Type B pancreatic cell (in vitro differentiated cells): Measurements from ENCODE around the gene MERTK. TPM values are rescaled to one million over a fixed set of nuclear protein-coding genes. Genes with fewer than 3 reads are reported as not detected.

ENCODE experiments used
- DNase-seq: peaks from one replicate; pipeline ENCODE4 v3.0.0; 2021; ENCODE audit warnings: mixed read lengths; ENCODE audit not compliant: unreplicated experiment; ENCODE audit errors: extremely low spot score
- H3K27ac Mint-ChIP-seq: 2 replicates; pipeline ENCODE4 v1.8.0; 2021; ENCODE audit warnings: mild to moderate bottlenecking, mixed read lengths
- H3K27me3 Mint-ChIP-seq: 2 replicates; pipeline ENCODE4 v1.8.0; 2021; ENCODE audit warnings: mixed read lengths
- H3K36me3 Mint-ChIP-seq: 2 replicates; pipeline ENCODE4 v1.8.0; 2021; ENCODE audit warnings: mixed read lengths
- H3K4me1 Mint-ChIP-seq: one replicate; pipeline ENCODE4 v1.8.0; 2021; ENCODE audit warnings: mixed read lengths; ENCODE audit not compliant: unreplicated experiment
- H3K4me3 Mint-ChIP-seq: 2 replicates; pipeline ENCODE4 v1.8.0; 2021; ENCODE audit warnings: mild to moderate bottlenecking, mixed read lengths
- H3K9me3 Mint-ChIP-seq: 2 replicates; pipeline ENCODE4 v1.8.0; 2021; ENCODE audit warnings: mixed read lengths
- total RNA-seq: library from RNA; stranded (reverse); gene quantifications from 2 replicates; pipeline ENCODE4 v1.2.1, GENCODE V29; 2021; ENCODE audit warnings: low replicate concordance
- TF ChIP-seq, protein P1 (sequence below): fragments of 200-600 bp; sonication (generic); conservative IDR thresholded peaks from 2 replicates; pipeline ENCODE4 v1.5.0; 2021; ENCODE audit warnings: antibody characterized with exemption, mild to moderate bottlenecking

MERTK gene
- total RNA-seq, 1 donor from 2014 or later, result 25.7 TPM

DNA sequence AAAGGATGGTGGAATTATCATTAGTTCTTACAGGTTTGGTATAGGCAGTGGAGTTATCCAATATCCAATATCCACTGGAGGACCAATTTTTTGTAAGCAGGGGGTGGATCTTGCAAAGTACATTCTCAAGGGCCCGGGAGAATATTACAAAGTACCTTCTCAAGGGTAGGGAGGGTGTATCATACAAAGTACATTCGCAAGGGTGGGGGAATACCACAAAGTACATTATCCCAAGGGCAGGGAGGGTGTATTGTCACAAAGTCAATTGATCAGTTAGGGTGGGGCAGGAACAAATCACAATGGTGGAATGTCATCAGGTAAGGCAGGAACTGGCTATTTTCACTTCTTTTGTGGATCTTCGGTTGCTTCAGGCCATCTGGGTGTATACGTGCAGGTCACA lies 101.4 kb downstream of the MERTK start:
- TF ChIP-seq, protein P1, sequence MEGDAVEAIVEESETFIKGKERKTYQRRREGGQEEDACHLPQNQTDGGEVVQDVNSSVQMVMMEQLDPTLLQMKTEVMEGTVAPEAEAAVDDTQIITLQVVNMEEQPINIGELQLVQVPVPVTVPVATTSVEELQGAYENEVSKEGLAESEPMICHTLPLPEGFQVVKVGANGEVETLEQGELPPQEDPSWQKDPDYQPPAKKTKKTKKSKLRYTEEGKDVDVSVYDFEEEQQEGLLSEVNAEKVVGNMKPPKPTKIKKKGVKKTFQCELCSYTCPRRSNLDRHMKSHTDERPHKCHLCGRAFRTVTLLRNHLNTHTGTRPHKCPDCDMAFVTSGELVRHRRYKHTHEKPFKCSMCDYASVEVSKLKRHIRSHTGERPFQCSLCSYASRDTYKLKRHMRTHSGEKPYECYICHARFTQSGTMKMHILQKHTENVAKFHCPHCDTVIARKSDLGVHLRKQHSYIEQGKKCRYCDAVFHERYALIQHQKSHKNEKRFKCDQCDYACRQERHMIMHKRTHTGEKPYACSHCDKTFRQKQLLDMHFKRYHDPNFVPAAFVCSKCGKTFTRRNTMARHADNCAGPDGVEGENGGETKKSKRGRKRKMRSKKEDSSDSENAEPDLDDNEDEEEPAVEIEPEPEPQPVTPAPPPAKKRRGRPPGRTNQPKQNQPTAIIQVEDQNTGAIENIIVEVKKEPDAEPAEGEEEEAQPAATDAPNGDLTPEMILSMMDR, result no peak
- peaks cover 11% of the 10 kb centered on the region for H3K9me3 Mint-ChIP-seq
- H3K27me3 Mint-ChIP-seq, result no peaks in the 10 kb centered on the region
- DNase-seq, result no peak
- H3K36me3 Mint-ChIP-seq, result peaks cover 48% of the 10 kb centered on the region
- peaks cover 10% of the 10 kb centered on the region for H3K4me1 Mint-ChIP-seq
- peak overlapping the region; percentile 13 for H3K4me3 Mint-ChIP-seq
- H3K27ac Mint-ChIP-seq, result peak overlapping the region; percentile 86

DNA sequence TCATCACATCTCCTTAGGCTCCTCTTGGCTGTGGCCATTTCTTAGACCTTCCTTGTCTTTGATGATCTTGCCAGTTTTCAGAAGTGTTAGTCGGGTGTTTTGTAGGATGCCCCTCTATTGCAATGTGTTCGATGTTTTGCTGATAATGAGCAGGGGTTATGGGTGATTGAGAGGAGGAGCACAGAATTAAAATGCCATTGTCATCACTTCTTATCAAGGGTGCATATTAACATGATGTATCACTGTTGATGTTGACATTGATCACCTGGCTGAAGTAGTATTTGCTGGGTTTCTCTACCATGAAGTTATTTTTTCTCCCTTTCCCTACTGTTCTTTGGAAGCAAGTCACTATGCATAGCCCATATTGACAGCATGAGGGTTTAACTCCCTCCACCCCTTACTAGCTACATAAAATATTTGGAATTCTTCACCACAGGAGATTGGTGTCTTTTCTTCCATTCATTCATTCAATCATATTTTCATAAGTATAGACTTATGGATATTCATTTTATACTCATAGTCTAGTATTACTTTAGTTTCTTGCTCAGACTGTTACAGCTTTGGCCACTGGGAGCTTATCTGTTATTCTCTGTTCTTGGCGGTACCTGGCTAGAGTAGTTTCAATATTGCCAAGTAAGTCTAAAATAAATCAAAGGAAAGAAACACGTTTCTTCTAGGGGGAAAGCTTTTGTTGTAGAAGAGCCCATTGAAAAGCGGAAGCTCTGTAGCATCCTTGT lies 102.2 kb downstream of the MERTK start:
- Mint-ChIP-seq H3K4me1 (peaks cover 10% of the 10 kb centered on the region), H3K27ac (peak overlapping the region; percentile 86), H3K27me3 (no peaks in the 10 kb centered on the region), H3K4me3 (peak overlapping the region; percentile 3), H3K9me3 (peaks cover 11% of the 10 kb centered on the region), H3K36me3 (peaks cover 50% of the 10 kb centered on the region)
- TF ChIP-seq, protein P1, result no peak
- no peak for DNase-seq

DNA sequence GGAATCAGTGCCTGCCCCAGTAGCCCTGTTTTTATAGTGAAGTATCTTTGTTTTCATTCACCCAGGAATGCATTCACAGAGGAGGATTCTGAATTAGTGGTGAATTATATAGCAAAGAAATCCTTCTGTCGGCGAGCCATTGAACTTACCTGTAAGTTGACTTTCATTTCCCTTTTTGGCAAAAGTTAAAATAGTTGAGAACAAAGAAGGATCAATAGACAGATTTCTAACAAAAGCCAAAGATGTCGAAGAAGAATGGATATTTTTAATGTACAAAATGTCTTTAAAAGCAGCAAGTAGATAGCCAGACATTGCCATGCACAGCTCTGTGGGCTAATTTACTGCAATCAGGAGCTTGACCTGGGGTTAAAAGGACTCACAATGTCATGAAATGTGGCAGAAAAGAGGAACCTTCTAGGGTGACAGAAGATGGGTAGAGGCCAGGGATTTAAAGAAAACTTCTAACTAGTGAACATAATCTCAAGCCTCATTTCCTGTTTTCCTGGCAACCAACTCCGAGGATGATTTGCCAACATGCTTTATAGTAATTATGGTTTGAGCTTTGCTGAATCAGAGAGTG lies 102.8 kb downstream of the MERTK start:
- H3K9me3 Mint-ChIP-seq, result peaks cover 11% of the 10 kb centered on the region
- DNase-seq, result no peak
- H3K4me3 Mint-ChIP-seq, result no peak overlapping the region
- peaks cover 50% of the 10 kb centered on the region for H3K36me3 Mint-ChIP-seq
- TF ChIP-seq, protein P1, result no peak
- peaks cover 10% of the 10 kb centered on the region for H3K4me1 Mint-ChIP-seq
- H3K27me3 Mint-ChIP-seq, result no peaks in the 10 kb centered on the region
- H3K27ac Mint-ChIP-seq, result no peak overlapping the region

DNA sequence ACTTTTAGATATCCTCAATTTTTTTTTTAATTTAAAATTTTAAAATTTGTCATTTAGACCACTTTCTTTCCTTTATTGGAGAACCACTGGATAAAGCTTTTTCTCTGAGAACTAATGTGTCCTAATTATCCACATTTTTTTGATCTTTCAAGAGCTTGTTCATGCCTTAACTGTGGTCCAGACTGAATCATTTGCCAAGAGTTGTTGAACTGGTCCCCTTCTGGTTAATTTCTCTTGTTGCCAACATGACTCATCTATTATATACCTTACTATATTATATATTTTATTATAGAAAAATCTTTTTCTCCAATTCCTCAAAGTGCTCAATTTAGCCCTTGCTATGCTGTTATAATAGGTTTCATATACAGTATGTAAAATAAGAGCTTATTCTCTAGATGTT lies 103.5 kb downstream of the MERTK start:
- peaks cover 50% of the 10 kb centered on the region for H3K36me3 Mint-ChIP-seq
- no peak overlapping the region for H3K27ac Mint-ChIP-seq
- peaks cover 11% of the 10 kb centered on the region for H3K9me3 Mint-ChIP-seq
- peaks cover 10% of the 10 kb centered on the region for H3K4me1 Mint-ChIP-seq
- no peaks in the 10 kb centered on the region for H3K27me3 Mint-ChIP-seq
- DNase-seq, result no peak
- no peak overlapping the region for H3K4me3 Mint-ChIP-seq
- TF ChIP-seq, protein P1, result no peak

- TF ChIP-seq, protein P1, result no peak
- Mint-ChIP-seq H3K27ac (peak overlapping the region; percentile 82), H3K4me3 (no peak overlapping the region), H3K36me3 (peaks cover 54% of the 10 kb centered on the region), H3K4me1 (peaks cover 16% of the 10 kb centered on the region), H3K9me3 (peaks cover 11% of the 10 kb centered on the region), H3K27me3 (no peaks in the 10 kb centered on the region)
- no peak for DNase-seq
Observed at GRCh38 chr2:112003576-112004252, 105.3 kb downstream of the MERTK start.
